ENCODE data around the gene HELZ. TPM values are rescaled to one million over a fixed set of nuclear protein-coding genes. Genes with fewer than 3 reads are reported as not detected.

Gene HELZ
- total and polyA plus RNA-seq, 2 donors from 2014 or later = 2.8 to 58.8 TPM

- intact Hi-C loops (cut with DNase I) = no loop called here
Observed at GRCh38 chr17:67212231-67212630, 32.8 kb downstream of the HELZ start.

GRCh38 chr17:67211742-67212141, 33.3 kb downstream of the HELZ start:
- no peak for TF ChIP-seq CTCF (IDR thresholded peaks at IDR 0.05; ENCODE audit: borderline replicate concordance, extremely low read depth, insufficient read depth)
- Histone ChIP-seq H3K9ac (ENCODE audit: low read length in 3 of 3) (no peak overlapping the region), H3K27ac (ENCODE audit: low read depth in 2 of 2, low read length in 2 of 2) (no peak overlapping the region), H3K36me3 (ENCODE audit: control insufficient read depth in 2 of 3, insufficient read depth in 3 of 3, low read length in 3 of 3) (no peaks in the 10 kb centered on the region), H3K27me3 (ENCODE audit: control insufficient read depth, insufficient read depth, low read length) (no peaks in the 10 kb centered on the region), H3K4me1 (ENCODE audit: control insufficient read depth in 2 of 3, insufficient read depth in 2 of 3, low read depth in 1 of 3, low read length in 3 of 3) (peaks cover 2 to 14% (median 9%) of the 10 kb centered on the region in 3 donors), H3K4me3 (ENCODE audit: low read length in 3 of 3) (no peak overlapping the region), H3K9me3 (ENCODE audit: control insufficient read depth in 2 of 3, insufficient read depth in 1 of 3, low read length in 3 of 3) (no peaks in the 10 kb centered on the region)
- intact Hi-C loops (cut with DNase I) = no loop called here
- FAIRE-seq (no peak), DNase-seq (no peak)

More at GRCh38 chr17:67212231-67212630, 32.8 kb downstream of the HELZ start:
- no peaks in the 10 kb centered on the region for H3K36me3 ChIP-seq (ENCODE audit: control insufficient read depth in 2 of 3, insufficient read depth in 3 of 3, low read length in 3 of 3)
- no peak for TF ChIP-seq CTCF (IDR thresholded peaks at IDR 0.05; ENCODE audit: borderline replicate concordance, extremely low read depth, insufficient read depth)
- H3K9ac ChIP-seq (ENCODE audit: low read length in 3 of 3) = no peak overlapping the region
- H3K4me3 ChIP-seq (ENCODE audit: low read length in 3 of 3) = no peak overlapping the region
- H3K4me1 ChIP-seq (ENCODE audit: control insufficient read depth in 2 of 3, insufficient read depth in 2 of 3, low read depth in 1 of 3, low read length in 3 of 3) = peaks cover 2 to 17% (median 10%) of the 10 kb centered on the region in 3 donors
- H3K9me3 ChIP-seq (ENCODE audit: control insufficient read depth in 2 of 3, insufficient read depth in 1 of 3, low read length in 3 of 3) = no peaks in the 10 kb centered on the region
- H3K27ac ChIP-seq (ENCODE audit: low read depth in 2 of 2, low read length in 2 of 2) = no peak overlapping the region
- no peak for FAIRE-seq
- H3K27me3 ChIP-seq (ENCODE audit: control insufficient read depth, insufficient read depth, low read length) = no peaks in the 10 kb centered on the region
- no peak for DNase-seq

GRCh38 chr17:67210915-67211314, 34.1 kb downstream of the HELZ start:
- intact Hi-C loops (cut with DNase I) = no loop called here

More at GRCh38 chr17:67210915-67211314, 34.1 kb downstream of the HELZ start:
- no peaks in the 10 kb centered on the region for H3K9me3 ChIP-seq (ENCODE audit: control insufficient read depth in 2 of 3, insufficient read depth in 1 of 3, low read length in 3 of 3)
- H3K4me1 ChIP-seq (ENCODE audit: control insufficient read depth in 2 of 3, insufficient read depth in 2 of 3, low read depth in 1 of 3, low read length in 3 of 3) = peaks cover under 1 to 7% (median 4%) of the 10 kb centered on the region in 3 donors
- H3K4me3 ChIP-seq (ENCODE audit: low read length in 3 of 3) = no peak overlapping the region
- no peak overlapping the region for H3K9ac ChIP-seq (ENCODE audit: low read length in 3 of 3)
- H3K36me3 ChIP-seq (ENCODE audit: control insufficient read depth in 2 of 3, insufficient read depth in 3 of 3, low read length in 3 of 3) = no peaks in the 10 kb centered on the region
- FAIRE-seq = no peak
- no peak overlapping the region for H3K27ac ChIP-seq (ENCODE audit: low read depth in 2 of 2, low read length in 2 of 2)
- DNase-seq = no peak
- no peaks in the 10 kb centered on the region for H3K27me3 ChIP-seq (ENCODE audit: control insufficient read depth, insufficient read depth, low read length)
- no peak for TF ChIP-seq CTCF (IDR thresholded peaks at IDR 0.05; ENCODE audit: borderline replicate concordance, extremely low read depth, insufficient read depth)

Data from kidney (tissue), 14 donors.